ENCODE results near the gene ITGA1.

- TF ChIP-seq CTCF (IDR thresholded peaks at IDR 0.05; ENCODE audit: low read length) = no peak
- TF ChIP-seq EZH2phosphoT487 (IDR thresholded peaks at IDR 0.05; ENCODE audit: low read length) = no peak
Measured at GRCh38 chr5:52928689-52929088, 141.0 kb downstream of the ITGA1 start.
